ENCODE results near the gene BSN.

- TF ChIP-seq CTCF (IDR thresholded peaks at IDR 0.05): no peak
- no peak for TF ChIP-seq EP300 (IDR thresholded peaks at IDR 0.05)
Measured at GRCh38 chr3:49705390-49705960, 151.2 kb downstream of the BSN start.

All from gastroesophageal sphincter (tissue), 3 donors.